Tibial nerve (tissue), 4 donors: ENCODE results near the gene GATA1. TPM values are rescaled to one million over a fixed set of nuclear protein-coding genes. Genes with fewer than 3 reads are reported as not detected.

ENCODE experiments used
- DNase-seq, 2 donors: peaks; one replicate each; pipeline ENCODE4 v3.0.0-alpha.2; 2019; ENCODE audit warnings: low spot score in 2 of 2
- H3K27ac ChIP-seq, 4 donors: fragments of 200-600 bp; sonication (generic) in 3 of 4; one replicate each; pipeline ENCODE4 v1.5.1; 2017 to 2019; ENCODE audit warnings: mild to moderate bottlenecking in 1 of 4
- H3K27me3 ChIP-seq, 2 donors: fragments of 200-600 bp; sonication (generic) in 1 of 2; one replicate each; pipeline versions ENCODE4 v1.5.1 to v1.6.0; 2017 to 2019
- H3K36me3 ChIP-seq, 3 donors: fragments of 200-600 bp; sonication (generic); one replicate each; pipeline ENCODE4 v1.5.1; 2018 to 2019
- H3K4me1 ChIP-seq, 4 donors: fragments of 200-600 bp; sonication (generic) in 3 of 4; one replicate each; pipeline ENCODE4 v1.5.1; 2017 to 2019
- H3K4me3 ChIP-seq, 4 donors: fragments of 200-600 bp; sonication (generic) in 3 of 4; one replicate each; pipeline ENCODE4 v1.5.1; 2017 to 2019; ENCODE audit warnings: mild to moderate bottlenecking in 1 of 4, moderate library complexity in 1 of 4
- H3K9me3 ChIP-seq, 4 donors: fragments of 200-600 bp; sonication (generic) in 3 of 4; one replicate each; pipeline ENCODE4 v1.5.1; 2017 to 2019
- CTCF ChIP-seq, 5 experiments: fragments of 200-600 bp in 3 of 5; fragments of 450-650 bp in 2 of 5; sonication (generic) in 3 of 5; IDR thresholded peaks; one replicate each; pipeline ENCODE4 v1.5.1; 2016 to 2019; ENCODE audit warnings: antibody characterized with exemption in 5 of 5, mild to moderate bottlenecking in 3 of 5, moderate library complexity in 2 of 5
- EP300 ChIP-seq, 2 donors: sonication (generic); formaldehyde crosslinking; IDR thresholded peaks; one replicate each; pipeline ENCODE4 v1.6.1; 2017; ENCODE audit warnings: antibody characterized with exemption in 2 of 2, mild to moderate bottlenecking in 1 of 2
- POLR2A ChIP-seq, 2 donors: fragments of 450-650 bp; IDR thresholded peaks; one replicate each; pipeline ENCODE4 v1.6.1; 2017; ENCODE audit warnings: antibody characterized with exemption in 2 of 2, mild to moderate bottlenecking in 2 of 2, moderate library complexity in 2 of 2
- WGBS, 2 donors: methylation state at CpG; one replicate each; pipeline ENCODE4 v1.1.5; 2018; 5-methylcytosine and 5-hydroxymethylcytosine counted together
- total RNA-seq, 4 donors: library from RNA; depleted of rRNA; stranded (reverse); fragments of >200 nt; gene quantifications; one replicate each; pipeline ENCODE4 v1.1.0, GENCODE V29; 2016

GATA1 gene
- total RNA-seq, 4 donors from 2014 or later = 0.90 TPM; not detected in 3

- DNase-seq = no peak
- WGBS, 2 donors = 75 to 77% methylated on average over 13 of the region's 13 CpGs
- no peak overlapping the region for H3K27ac ChIP-seq
- H3K4me1 ChIP-seq = no peaks in the 10 kb centered on the region
- H3K27me3 ChIP-seq = peaks cover 0 to 11% of the 10 kb centered on the region in 2 donors
- H3K36me3 ChIP-seq = no peaks in the 10 kb centered on the region
- H3K9me3 ChIP-seq = no peaks in the 10 kb centered on the region
- TF ChIP-seq POLR2A (IDR thresholded peaks at IDR 0.05) = no peak
- no peak for TF ChIP-seq CTCF (IDR thresholded peaks at IDR 0.05)
- TF ChIP-seq EP300 (IDR thresholded peaks at IDR 0.05) = no peak
- no peak overlapping the region for H3K4me3 ChIP-seq
Observed at GRCh38 chrX:48782795-48783194, 3.6 kb upstream of the GATA1 start.

- 50 to 70% methylated on average over 3 of the region's 3 CpGs for WGBS, 2 donors
- DNase-seq = no peak
- Histone ChIP-seq H3K4me3 (no peak overlapping the region), H3K27me3 (peaks cover 0 to 14% of the 10 kb centered on the region in 2 donors), H3K9me3 (no peaks in the 10 kb centered on the region), H3K36me3 (no peaks in the 10 kb centered on the region), H3K4me1 (no peaks in the 10 kb centered on the region), H3K27ac (no peak overlapping the region)
- TF ChIP-seq EP300 (IDR thresholded peaks at IDR 0.05) (no peak), CTCF (IDR thresholded peaks at IDR 0.05) (no peak), POLR2A (IDR thresholded peaks at IDR 0.05) (no peak)
Observed at GRCh38 chrX:48784726-48785125, 1.7 kb upstream of the GATA1 start.

- no peak overlapping the region for H3K4me3 ChIP-seq
- H3K4me1 ChIP-seq = no peaks in the 10 kb centered on the region
- peaks cover 0 to 14% of the 10 kb centered on the region in 2 donors for H3K27me3 ChIP-seq
- no peak for DNase-seq
- WGBS, 2 donors = 80% methylated on average over 1 of the region's 1 CpG; no CpG with 5 or more reads in 1 of the 2 donors
- no peak for TF ChIP-seq CTCF (IDR thresholded peaks at IDR 0.05)
- no peak for TF ChIP-seq EP300 (IDR thresholded peaks at IDR 0.05)
- no peak for TF ChIP-seq POLR2A (IDR thresholded peaks at IDR 0.05)
- no peaks in the 10 kb centered on the region for H3K9me3 ChIP-seq
- no peak overlapping the region for H3K27ac ChIP-seq
- no peaks in the 10 kb centered on the region for H3K36me3 ChIP-seq
Observed at GRCh38 chrX:48785186-48785539, 1.2 kb upstream of the GATA1 start.

GRCh38 chrX:48785540-48786214 is 713 bp upstream of the GATA1 start:
- no peaks in the 10 kb centered on the region for H3K9me3 ChIP-seq
- H3K27me3 ChIP-seq = peaks cover 0 to 14% of the 10 kb centered on the region in 2 donors
- no peak for TF ChIP-seq POLR2A (IDR thresholded peaks at IDR 0.05)
- no peak for TF ChIP-seq CTCF (IDR thresholded peaks at IDR 0.05)
- TF ChIP-seq EP300 (IDR thresholded peaks at IDR 0.05) = no peak
- 82 to 85% methylated on average over 16 of the region's 16 CpGs for WGBS, 2 donors
- no peak overlapping the region for H3K27ac ChIP-seq
- H3K36me3 ChIP-seq = no peaks in the 10 kb centered on the region
- no peaks in the 10 kb centered on the region for H3K4me1 ChIP-seq
- H3K4me3 ChIP-seq = no peak overlapping the region
- DNase-seq = no peak

GRCh38 chrX:48786825-48787504 is 575 bp downstream of the GATA1 start:
- Histone ChIP-seq H3K9me3 (no peaks in the 10 kb centered on the region), H3K36me3 (no peaks in the 10 kb centered on the region), H3K27me3 (peaks cover 0 to 14% of the 10 kb centered on the region in 2 donors), H3K4me1 (no peaks in the 10 kb centered on the region), H3K4me3 (no peak overlapping the region), H3K27ac (no peak overlapping the region)
- no peak for DNase-seq
- 68 to 80% methylated on average over 6 of the region's 6 CpGs for WGBS, 2 donors
- TF ChIP-seq POLR2A (IDR thresholded peaks at IDR 0.05) (no peak), EP300 (IDR thresholded peaks at IDR 0.05) (no peak), CTCF (IDR thresholded peaks at IDR 0.05) (no peak)
